CD4-positive, alpha-beta T cell treated with Interleukin-15 for 1 hour (primary cell): Measurements from ENCODE around the gene SEC63.
"Not testable (repeated sequence)": the region's sequence is repeated elsewhere in the genome, so short reads cannot be mapped to it uniquely, and the experiment has no call there.

Source experiments
- DNase-seq: peaks from one replicate; pipeline ENCODE4 v3.0.0-alpha.2; 2020

The SEC63 gene

DNA sequence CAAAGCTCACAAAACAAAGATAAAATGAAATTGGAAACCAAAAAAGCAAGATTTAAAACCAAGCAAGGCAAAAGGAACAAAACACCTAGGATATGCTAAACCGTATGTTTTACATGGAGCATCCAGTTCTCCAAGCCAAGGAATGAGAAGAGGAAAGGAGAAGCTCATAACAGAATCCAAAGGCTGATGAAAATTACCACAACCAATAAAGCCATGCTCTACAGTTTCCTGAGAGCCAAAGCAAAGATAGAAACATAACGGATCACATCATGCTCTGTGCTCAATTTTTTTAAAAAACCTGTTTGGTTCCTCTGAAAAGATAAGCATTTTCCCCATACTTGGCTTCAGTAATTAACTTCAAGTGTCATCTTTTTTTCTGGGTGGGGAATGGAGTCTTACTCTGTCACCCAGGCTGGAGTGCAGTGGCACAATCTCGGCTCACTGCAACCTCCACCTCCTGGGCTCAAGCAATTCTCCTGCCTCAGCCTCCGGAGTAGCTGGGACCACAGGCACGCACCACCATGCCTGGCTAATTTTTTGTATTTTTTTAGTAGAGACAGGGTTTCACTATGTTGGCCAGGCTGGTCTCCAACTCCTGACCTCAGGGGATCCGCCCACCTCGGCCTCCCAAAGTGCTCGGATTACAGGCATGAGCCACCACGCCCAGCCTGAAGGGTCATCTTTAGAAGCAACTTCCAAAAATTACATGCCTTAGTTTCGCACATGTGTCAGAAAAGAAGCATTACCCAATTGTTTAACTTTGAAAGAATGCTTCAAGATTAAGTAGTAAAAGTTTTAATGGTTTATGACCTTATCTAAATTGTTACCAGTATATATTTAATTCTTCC, 31.1 kb downstream of the SEC63 start:
- DNase-seq, result not testable (repeated sequence)

DNA sequence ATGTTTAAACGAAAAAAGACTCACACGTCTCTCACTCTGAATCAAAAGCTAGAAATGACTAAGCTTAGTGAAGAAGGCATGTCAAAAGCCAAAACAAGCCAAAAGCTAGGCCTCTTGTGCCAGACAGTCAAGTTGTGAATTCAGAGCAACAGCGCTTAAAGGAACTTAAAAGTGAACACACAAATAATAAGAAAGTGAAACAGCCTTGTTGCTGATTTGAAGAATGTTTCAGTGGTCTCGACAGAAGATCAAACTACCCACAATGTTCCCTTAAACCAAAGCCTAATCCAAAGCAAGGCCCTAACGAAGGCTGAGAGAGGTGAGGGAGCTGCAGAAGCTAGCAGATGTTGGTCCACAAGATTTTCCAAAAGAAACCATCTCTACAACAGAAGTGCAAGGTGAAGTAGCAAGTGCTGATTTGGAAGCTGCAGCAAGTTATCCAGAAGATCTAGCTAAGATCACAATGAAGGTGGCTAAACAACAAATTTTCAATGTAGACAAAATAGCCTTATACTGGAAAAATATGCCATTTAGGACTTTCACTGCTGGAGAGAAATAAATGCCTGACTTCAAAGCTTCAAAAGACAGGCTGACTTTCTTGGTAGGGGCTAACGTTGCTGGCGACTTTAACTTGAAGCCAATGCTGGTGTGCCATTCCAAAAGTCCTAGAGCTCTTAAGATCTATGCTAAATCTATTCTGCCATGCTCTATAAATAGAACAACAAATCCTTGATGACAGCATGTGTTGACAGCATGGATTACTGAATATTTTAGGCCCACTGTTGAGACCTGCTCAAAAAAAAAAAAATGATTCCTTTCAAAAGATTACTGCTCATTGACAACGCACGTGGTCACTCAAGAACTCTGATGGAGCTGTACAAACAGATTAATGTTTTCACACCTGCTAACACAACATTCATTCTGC, 40.3 kb downstream of the SEC63 start:
- DNase-seq, result no peak

DNA sequence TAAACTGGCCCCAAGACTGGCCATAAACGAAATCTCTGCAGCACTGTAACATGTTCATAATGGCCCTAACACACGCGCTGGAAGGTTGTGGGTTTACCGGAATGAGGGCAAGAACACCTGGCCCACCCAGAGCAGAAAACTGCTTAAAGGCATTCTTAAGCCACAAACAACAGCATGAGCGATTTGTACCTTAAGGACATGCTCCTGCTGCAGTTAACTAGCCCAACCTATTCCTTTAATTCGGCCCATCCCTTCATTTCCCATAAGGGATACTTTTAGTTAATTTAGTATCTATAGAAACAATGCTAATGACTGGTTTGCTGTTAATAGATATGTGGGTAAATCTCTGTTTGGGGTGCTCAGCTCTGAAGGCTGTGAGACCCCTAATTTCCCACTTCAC, 41.0 kb downstream of the SEC63 start:
- DNase-seq, result not testable (repeated sequence)

DNA sequence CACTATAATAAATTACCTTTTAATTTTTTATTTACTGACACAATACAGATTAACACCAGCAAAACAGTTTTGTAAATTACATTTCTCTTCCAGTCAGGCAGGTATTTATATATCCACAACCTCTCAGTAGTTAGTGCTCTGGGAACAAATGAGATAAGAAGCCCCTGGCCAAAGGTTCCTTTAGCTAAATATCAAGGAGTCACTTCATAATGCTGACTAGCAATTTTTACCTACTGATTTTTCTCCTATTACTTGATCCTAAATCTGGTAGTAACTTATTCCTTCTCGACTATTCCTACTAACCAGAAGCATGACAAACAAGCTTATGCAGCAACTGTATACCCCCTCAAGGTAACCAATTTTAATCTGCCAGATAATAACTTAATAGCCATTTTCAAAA, 46.3 kb downstream of the SEC63 start:
- no peak for DNase-seq

DNA sequence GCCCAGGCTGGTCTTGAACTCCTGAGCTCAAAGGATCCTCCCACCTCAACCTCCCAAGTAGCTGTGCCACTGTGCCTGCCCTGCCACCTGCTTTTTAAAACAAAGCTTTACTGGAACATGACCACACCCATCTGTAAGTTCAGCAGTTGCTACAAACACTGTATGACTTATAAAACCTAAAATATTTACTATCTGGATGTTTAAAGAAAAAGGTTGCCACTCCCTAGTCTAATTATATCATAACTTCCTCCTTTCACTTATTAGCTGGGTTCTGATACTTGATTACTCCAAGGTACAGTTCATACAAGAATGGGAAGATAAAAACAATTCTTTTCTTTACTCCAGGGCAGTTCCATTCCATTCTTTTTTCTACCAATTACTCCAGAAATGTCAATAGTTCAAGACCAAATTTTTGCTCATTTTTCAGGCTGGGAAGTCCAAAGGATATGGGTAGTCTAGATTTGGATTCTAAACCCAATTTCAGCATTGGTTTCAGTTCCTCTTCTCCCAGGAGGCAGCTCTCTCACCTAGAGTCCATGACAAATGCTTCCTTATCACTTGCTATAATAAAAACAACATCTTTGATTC, 63.1 kb downstream of the SEC63 start:
- DNase-seq, result peak; percentile 71

DNA sequence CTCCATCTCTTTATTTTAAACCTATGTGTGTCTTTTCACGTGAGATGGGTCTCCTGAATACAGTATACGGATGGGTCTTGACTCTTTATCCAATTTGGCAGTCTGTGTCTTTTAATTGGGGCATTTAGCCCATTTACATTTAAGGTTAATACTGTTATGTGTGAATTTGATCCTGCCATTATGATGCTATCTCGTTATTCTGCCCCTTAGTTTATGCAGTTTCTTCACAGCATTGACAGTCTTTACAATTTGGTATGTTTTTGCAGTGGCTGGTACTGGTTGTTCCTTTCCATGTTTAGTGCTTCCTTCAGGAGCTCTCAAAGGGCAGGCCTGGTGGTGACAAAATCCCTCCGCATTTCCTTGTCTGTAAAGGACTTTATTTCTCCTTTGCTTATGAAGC, 67.6 kb downstream of the SEC63 start:
- not testable (repeated sequence) for DNase-seq

DNA sequence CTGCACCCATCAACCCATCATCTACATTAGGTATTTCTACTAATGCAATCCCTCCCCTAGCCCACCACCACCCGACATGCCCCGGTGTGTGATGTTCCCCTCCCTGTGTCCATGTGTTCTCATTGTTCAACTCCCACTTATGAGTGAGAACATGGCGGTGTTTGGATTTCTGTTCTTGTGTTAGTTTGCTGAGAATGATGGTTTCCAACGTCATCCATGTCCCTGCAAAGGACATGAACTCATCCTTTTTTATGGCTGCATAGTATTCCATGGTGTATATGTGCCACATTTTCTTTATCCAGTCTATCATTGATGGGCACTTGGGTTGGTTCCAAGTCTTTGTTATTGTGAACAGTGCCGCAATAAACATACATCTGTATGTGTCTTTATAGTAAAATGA, 72.1 kb downstream of the SEC63 start:
- DNase-seq, result not testable (repeated sequence)

DNA sequence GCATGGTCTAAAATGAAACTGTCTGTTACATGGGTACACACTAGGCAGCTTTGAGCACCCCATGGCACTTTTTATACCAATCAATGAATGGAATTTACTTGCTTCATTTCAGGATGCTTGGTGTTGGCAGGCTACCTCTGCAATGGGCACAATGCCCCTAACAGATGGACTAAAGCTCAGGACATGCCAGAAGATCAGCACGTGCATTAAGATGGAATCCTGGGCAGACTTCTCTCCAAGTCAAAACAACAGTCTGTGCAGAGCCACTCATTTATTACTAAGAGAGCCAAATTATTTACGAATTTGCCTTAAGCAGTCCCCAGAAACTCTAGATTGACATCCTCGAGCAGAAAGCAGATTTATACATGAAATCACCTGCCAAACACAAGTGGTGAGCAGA, 78.1 kb downstream of the SEC63 start:
- no peak for DNase-seq

DNA sequence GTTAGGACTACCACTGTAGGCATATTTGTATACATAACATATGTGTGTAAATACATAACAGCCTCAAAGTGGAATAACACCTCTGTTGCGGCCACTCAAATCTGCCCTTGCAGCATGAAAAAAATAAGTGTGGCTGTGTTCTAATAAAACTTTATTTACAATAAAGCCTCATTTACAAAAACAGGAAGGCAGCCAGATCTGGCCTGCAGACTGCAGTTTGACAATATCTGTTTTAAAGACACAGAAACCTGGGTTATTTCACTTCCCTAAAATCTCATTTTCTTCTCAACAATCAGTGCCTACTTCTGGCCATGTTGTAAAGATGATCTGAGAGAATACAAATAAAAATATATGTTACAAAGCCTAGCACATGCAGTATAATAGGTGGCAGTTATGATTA, 80.0 kb downstream of the SEC63 start:
- no peak for DNase-seq

DNA sequence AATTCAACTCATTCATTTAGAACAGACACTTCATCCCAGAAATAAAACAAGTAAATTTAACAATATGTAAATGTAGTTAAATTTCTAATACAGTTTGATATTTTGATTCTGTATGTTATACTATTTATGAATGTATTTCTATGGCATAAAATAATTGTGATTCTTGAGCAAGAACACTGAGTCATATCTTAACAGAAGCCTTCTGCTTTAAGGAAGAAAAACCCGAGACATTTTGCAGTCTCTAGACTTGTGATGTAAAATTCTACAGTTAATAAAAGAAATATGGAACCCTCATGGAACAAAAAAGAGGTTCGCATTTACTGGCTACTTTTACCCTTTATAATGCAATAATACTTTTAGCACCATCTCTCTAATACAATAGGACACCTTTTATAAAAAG, 86.0 kb downstream of the SEC63 start:
- no peak for DNase-seq

DNA sequence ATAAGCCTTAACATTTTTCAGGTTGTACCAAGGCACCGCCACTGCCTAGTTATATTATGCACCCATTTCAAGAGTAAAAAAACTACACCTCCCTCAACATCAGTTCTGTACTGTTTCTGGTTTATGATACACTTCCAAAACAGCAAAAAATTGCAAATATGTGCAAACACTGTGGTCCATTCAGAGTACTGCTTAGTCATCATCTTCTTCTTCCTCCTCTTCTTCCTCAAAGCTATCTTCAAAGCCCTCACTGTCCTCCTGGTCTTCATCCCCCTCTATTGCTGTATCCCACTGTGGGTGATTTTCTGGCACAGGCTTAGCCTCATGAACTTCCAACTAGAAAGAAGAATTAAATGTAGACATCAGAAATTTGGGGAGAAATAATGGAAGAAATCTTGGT, 86.5 kb downstream of the SEC63 start:
- DNase-seq, result not testable (repeated sequence)

DNA sequence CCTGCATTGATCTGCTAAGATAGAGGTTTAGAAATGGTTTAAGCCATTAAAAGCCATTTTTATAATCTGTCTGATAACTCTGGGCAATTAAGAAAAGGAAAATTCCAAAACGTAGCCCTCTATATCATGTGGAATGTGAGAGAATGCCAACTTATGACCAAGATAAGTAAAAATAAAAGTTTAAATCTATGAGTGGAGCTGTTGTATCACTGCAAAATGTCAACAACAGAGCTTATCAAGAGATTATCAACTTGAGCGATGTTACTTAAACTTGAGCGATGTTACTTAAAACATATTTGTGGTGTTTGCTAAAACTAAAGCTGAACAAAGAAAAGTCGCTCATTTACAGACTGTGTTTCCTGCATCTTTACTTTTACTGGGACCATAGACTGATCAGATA, 87.0 kb downstream of the SEC63 start:
- no peak for DNase-seq

DNA sequence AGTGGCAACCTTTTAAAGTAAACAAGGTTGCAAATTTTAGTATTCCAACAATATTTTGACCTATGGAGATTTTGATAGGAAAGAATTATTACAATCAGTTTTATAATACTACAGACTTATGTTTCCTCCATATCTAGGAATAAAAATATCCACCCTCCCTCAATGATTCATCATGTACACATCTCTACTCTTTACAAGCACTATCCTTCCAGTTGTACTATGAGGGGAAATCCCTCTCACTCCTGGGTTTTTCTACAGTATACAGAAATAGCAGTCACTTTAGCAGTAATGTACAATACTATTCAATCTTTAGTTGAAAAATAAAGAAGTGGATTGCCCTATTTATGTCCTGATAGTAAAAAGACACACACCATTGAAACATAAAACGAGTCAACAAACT, 87.6 kb downstream of the SEC63 start:
- no peak for DNase-seq

DNA sequence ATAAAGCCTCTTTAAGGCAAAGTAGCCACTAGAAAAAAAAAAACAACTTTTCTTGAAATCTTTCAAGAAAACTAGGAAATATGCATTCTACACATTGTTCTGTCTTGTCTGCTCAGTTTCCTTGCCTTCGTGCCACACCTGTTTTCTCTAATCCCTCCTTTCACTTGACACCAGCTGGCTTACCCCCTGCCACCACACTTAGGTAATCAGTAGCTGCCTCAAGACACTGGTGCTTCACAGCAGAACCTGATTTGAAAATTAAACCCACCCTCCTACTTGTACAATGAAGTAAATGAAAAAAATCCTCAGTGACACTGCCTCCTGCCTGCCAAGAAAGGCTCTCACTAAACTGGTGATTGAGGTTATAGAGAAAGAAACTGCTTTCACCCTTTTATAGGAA, 88.1 kb downstream of the SEC63 start:
- no peak for DNase-seq

DNA sequence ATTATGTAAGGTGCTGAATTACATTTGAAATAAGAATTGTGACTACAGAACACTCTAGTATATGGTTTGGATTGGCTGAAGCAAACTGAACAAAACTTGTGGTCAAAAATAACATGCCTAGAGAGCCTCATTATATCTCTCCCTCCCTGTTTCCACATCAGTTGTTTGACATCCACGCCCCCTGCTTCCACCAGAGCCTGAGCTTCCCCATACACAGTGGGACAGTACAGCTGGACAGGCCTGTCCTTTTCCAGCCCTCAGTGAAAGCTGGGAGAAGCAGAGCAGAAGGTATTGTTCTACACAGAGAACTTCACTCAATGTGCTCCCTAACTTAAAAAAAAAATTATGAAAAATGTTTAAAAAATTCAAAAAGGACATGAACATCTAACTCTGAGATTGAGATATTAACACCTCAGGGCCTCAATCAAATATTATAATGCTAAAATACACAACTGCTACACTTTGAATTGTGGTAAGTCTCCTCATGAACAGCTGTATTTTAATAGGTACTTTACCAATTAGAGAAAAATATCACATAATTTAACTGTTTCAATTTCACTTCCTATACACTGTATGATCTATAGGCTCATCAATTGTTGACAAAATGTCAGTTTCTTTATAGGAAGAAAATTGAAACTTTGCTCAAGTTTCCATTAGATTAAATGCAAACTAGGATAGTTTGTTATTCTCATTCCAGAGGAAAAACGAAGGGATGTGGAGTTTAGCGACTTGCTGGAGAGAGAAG, 89.0 kb downstream of the SEC63 start:
- DNase-seq, result no peak

DNA sequence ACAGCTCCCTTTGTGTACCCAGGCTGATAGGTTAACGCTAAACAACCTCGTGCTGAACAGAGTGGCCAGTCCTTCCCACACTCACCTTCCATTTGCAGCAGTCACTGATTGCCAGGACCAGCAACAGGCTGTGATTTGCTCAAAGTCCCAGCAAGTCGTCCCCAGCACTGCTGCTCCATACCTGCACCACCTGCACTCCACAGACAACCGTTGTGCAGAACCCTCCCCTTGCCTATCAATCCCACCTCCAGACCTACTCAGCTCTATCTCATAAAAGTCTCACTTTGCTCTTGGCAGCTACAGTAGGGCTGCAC, 90.7 kb downstream of the SEC63 start:
- DNase-seq, result no peak

DNA sequence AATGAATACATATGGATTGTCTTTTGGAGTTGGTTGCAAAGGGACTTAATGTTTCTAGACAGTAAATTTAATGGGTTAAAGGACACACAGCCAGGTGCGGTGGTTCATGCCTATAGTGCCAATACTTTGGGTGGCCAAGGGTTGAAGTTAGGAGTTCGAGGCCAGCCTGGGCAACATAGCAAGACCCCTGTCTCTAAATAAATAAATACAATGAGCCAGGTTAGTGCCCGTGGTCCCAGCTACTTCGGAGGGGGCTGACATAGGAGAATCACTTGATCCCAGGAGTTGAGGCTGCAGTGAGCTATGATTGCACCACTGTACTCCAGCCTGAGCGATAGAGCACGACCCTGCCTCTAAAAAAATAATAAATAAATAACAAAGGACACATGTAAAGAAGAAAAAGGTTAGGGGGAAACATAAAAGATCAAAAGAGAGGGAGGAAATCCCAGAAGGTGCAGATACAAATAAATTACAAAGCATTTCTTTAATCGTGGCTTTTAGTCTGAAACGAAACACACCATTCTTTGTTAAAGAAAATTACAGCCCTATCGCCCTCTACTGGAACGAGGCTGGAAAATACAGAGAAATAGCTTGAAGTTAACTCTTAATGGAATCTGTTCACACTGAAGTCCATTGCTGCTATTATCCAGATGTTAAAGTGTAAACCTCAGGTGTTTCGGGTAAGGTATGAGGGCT, 91.3 kb downstream of the SEC63 start:
- DNase-seq, result no peak

DNA sequence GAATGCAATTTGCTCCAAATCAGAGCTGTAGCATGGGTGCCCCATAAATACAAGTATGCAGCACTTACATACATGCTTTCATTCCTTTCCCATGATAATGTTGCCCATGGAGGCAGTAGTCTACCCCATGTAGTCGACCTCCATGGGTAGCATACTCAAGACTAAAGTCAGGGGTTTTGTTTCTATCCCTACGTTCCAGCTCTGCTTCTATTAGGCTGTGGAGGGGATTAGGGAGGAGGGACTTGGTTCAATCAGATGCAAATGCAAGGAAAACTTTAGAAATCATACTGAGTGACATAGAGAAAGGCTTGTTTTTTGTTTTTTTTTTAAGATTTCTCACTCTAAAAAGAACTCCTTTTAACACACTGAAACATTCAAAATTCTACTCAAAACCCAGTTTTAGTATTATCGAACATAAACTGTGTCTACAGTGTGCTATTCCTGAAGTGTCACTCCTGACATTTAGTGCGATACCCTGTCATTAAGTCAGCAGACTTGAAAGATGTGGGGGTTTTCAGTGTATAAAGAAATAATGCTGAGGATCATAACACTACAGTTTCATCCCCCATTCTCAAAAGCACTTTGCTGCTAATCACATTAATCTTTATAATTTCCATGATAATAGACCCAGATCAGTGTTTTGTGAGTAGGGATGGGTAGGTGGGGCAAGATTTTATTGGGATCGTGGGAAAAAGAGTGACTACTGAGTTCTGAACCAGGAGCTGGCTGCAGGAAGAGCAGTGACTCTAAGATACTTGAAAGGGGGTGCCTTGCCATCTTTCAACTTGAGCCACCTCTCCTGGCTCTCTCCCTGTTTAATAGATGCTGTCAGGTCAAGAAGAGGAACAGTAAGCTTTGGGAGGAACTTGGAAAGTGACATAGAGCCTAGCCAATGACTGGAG, 93.5 kb downstream of the SEC63 start:
- DNase-seq, result no peak

DNA sequence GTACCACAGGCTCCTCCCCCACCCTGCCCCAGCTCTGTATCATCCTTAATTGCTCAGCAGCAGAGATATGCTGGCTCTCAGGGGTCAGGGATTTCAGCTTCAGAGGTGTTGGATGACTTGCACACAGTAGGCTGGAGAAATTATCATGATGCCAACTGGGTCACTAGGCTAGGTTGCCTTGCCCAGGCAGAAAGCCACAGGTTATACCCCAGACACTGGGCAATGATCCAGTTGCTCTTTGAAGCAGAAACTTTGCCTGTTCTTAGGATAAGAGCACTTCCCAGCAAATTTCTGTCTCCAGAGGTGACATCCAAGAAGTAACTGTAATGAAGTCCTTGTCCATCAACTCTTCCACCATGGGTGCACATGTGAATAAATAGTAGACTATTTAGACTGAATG, 95.6 kb downstream of the SEC63 start:
- no peak for DNase-seq

DNA sequence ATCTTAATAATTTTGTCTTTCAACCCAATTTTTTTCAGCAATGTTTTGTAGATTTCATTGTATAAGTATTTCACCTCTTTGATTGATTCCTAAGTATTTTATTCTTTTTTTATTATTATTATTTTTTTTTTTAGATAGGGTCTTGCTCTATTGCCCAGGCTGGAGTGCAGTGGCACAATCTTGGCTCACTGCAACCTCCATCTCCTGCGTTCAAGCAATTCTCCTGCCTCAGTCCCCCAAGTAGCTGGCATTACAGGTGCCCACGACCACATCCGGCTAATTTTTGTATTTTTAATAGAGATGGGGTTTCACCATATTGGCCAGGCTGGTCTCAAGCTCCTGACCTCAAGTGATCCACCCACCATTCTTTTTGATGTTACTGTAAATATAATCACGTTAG, 97.0 kb downstream of the SEC63 start:
- not testable (repeated sequence) for DNase-seq

DNA sequence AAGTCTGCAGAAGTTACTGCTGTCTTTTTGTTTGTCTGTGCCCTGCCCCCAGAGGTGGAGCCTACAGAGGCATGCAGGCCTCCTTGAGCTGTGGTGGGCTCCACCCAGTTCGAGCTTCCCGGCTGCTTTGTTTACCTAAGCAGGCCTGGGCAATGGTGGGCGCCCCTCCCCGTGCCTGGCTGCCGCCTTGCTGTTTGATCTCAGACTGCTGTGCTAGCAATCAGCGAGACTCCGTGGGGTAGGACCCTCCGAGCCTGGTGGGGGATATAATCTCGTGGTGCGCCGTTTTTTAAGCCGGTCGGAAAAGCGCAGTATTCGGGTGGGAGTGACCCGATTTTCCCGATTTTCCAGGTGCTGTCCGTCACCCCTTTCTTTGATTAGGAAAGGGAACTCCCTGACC, 97.9 kb downstream of the SEC63 start:
- DNase-seq, result not testable (repeated sequence)
